A549 (cell line): Measurements from ENCODE around the gene GARIN1A.

Experiments
- RAD21 ChIP-seq, 2 experiments: fragments of >200 bp in 1 of 2; sonication (Bioruptor Twin) in 1 of 2; formaldehyde crosslinking in 1 of 2; IDR thresholded peaks in 1 of 2; conservative IDR thresholded peaks in 1 of 2; 2 replicates in 1 of 2; 3 replicates in 1 of 2; pipeline ENCODE4 v1.6.1; 2012 to 2018; ENCODE audit warnings: inconsistent platforms in 1 of 2
- TF ChIP-seq, protein P1 (sequence below): fragments of >200 bp; sonication (Bioruptor Twin); formaldehyde crosslinking; IDR thresholded peaks from 3 replicates; pipeline ENCODE4 v1.5.1; 2016

DNA sequence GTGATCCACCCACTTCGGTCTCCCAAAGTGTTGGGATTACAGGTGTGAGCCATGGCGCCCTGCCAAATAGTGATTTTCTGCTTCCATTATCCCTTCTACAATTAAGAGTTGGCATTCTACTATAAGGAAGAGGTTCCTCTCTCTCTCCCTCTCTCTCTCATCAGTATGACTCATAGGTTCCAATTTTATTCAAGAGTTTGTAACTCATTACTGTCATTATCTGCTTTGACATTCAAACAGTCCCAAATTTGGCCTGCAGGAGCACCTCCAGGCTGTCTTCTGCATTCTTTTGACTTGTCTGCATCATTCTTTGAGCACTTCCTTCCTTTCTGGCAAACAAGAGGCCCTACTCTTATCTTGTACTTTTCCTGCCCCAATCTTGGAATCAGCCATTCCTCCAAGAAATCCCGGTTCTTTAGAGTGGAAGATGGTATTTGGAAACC lies 33.8 kb downstream of the GARIN1A start:
- TF ChIP-seq, protein P1, sequence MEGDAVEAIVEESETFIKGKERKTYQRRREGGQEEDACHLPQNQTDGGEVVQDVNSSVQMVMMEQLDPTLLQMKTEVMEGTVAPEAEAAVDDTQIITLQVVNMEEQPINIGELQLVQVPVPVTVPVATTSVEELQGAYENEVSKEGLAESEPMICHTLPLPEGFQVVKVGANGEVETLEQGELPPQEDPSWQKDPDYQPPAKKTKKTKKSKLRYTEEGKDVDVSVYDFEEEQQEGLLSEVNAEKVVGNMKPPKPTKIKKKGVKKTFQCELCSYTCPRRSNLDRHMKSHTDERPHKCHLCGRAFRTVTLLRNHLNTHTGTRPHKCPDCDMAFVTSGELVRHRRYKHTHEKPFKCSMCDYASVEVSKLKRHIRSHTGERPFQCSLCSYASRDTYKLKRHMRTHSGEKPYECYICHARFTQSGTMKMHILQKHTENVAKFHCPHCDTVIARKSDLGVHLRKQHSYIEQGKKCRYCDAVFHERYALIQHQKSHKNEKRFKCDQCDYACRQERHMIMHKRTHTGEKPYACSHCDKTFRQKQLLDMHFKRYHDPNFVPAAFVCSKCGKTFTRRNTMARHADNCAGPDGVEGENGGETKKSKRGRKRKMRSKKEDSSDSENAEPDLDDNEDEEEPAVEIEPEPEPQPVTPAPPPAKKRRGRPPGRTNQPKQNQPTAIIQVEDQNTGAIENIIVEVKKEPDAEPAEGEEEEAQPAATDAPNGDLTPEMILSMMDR: no peak
- no peak for TF ChIP-seq RAD21 (conservative IDR thresholded peaks at IDR 0.05 in 1 of 2, IDR thresholded peaks at IDR 0.05 in 1 of 2)
